ENCODE data around the gene GLCCI1. TPM values are rescaled to one million over a fixed set of nuclear protein-coding genes. Genes with fewer than 3 reads are reported as not detected.

The GLCCI1 gene
- total RNA-seq, 4 donors from 2014 or later: 6.0 to 22.6 (median 8.5) TPM

- DNase-seq (ENCODE audit: low spot score): no peak
- TF ChIP-seq CTCF (IDR thresholded peaks at IDR 0.05): no peak
Measured at GRCh38 chr7:8017423-8017822, 48.8 kb downstream of the GLCCI1 start.

GRCh38 chr7:8018961-8019360, 50.4 kb downstream of the GLCCI1 start:
- DNase-seq (ENCODE audit: low spot score): no peak
- TF ChIP-seq CTCF (IDR thresholded peaks at IDR 0.05): no peak
- no peak for ATAC-seq (ENCODE audit: low FRiP score)

More at GRCh38 chr7:8017423-8017822, 48.8 kb downstream of the GLCCI1 start:
- ATAC-seq (ENCODE audit: low FRiP score): no peak

GRCh38 chr7:8022628-8023027, 54.0 kb downstream of the GLCCI1 start:
- ATAC-seq (ENCODE audit: low FRiP score) (no peak), DNase-seq (ENCODE audit: low spot score) (no peak)
- no peak for TF ChIP-seq CTCF (IDR thresholded peaks at IDR 0.05)

GRCh38 chr7:8035192-8035591, 66.6 kb downstream of the GLCCI1 start:
- DNase-seq (ENCODE audit: low spot score) (no peak), ATAC-seq (ENCODE audit: low FRiP score) (no peak)
- TF ChIP-seq CTCF (IDR thresholded peaks at IDR 0.05): no peak

GRCh38 chr7:8035647-8036518, 67.3 kb downstream of the GLCCI1 start:
- no peak for ATAC-seq (ENCODE audit: low FRiP score)
- no peak for DNase-seq (ENCODE audit: low spot score)
- TF ChIP-seq CTCF (IDR thresholded peaks at IDR 0.05): no peak

- ATAC-seq (ENCODE audit: low FRiP score): no peak
- no peak for DNase-seq (ENCODE audit: low spot score)
- TF ChIP-seq CTCF (IDR thresholded peaks at IDR 0.05): no peak
Measured at GRCh38 chr7:8037151-8037550, 68.6 kb downstream of the GLCCI1 start.

Data from omental fat pad (tissue), 4 donors.